ENCODE results near the gene TMEM143.

DNA sequence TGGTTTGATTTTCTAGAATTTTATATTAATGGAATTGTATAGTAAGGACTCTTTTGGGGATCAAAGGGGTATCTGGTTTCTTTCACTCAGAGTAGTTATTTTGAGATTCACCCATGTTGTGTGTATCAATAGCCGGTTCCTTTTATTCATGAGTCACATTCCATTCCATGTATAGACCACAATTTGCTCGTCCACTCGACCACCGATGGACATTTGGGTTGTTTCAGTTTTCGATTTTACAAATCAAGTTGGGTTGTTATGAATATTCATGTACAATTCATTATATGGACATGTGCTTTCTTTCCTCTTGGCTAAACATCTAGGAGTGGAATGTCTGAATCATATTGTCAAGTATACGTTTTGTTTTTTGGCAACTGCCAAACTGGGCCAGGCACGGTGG, 48.0 kb downstream of the TMEM143 start:
- TF ChIP-seq EP300 (IDR thresholded peaks at IDR 0.05): no peak
- TF ChIP-seq, protein P1, sequence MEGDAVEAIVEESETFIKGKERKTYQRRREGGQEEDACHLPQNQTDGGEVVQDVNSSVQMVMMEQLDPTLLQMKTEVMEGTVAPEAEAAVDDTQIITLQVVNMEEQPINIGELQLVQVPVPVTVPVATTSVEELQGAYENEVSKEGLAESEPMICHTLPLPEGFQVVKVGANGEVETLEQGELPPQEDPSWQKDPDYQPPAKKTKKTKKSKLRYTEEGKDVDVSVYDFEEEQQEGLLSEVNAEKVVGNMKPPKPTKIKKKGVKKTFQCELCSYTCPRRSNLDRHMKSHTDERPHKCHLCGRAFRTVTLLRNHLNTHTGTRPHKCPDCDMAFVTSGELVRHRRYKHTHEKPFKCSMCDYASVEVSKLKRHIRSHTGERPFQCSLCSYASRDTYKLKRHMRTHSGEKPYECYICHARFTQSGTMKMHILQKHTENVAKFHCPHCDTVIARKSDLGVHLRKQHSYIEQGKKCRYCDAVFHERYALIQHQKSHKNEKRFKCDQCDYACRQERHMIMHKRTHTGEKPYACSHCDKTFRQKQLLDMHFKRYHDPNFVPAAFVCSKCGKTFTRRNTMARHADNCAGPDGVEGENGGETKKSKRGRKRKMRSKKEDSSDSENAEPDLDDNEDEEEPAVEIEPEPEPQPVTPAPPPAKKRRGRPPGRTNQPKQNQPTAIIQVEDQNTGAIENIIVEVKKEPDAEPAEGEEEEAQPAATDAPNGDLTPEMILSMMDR (IDR thresholded peaks at IDR 0.05): no peak

Data from upper lobe of left lung (tissue), 4 donors.